GM19397 (cell line): Measurements from ENCODE around the gene KCNN2.

Experiments used
- ATAC-seq: cut with Tn5 transposase; IDR thresholded peaks from one replicate; pipeline ENCODE4 v1.9.1; 2021; ENCODE audit warnings: mild to moderate bottlenecking, moderate library complexity; ENCODE audit not compliant: unreplicated experiment

KCNN2 gene

DNA sequence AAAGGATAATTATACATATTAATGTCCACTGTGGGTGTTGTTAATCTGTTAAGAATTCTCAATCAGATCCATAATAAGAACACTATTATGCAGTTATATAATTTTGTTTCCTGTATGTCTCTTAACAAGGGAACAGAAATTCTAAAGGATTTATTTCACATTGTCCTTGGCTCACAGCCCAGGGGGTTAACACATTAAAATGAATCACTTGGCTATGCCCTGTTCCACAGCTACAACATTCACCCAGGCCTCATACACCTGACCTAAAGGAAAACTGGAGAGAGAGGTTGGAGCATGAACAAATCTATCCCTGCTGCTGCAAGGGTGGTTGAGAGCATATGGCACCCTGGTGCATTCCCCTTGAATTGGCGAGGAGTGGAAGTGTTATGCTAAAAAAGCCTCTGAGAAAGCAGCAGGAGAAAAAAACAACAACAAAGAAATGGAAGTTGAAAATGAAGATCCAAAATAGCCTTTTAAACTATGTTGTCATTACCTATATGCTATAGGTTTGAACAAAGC lies 116.0 kb downstream of the KCNN2 start:
- no peak for ATAC-seq

DNA sequence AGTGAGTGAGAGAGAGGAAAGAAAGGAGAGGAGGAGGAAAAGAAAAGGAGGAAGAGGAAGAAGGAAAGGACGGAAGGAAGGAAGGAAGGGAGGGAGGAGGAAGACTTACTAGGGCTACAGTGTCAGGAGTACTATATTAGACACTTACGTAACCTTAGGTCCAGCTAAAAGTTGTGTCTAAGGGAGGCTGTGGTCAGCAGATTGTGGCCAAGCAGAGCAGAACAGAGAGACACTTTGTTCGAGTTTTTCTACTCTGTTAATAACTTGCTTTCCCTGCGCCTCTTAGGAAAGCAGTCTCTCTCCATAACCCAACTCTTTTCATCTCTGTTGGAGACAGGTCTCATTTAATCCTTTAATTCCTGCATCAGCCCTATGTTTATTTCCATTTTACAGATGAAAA lies 138.9 kb downstream of the KCNN2 start:
- ATAC-seq, result no peak

DNA sequence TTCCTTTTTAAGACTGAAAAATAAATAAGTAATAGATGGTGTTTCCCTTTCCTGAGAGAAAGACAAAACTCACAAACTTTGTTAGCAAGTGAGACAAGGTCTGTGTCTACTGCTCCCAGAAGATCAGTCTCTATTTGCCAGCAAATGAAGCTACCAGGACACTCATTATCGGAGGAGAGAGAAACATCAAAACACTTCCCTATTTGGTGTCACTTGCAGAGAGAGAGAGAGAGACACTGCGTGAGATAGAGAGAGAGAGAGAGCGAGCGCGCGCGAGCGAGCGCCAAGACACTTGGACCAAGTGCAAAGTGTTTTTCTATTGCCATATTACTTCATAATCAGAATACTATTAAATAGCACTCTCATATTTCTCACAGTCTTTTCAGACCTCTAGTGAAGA lies 142.7 kb downstream of the KCNN2 start:
- ATAC-seq, result no peak

DNA sequence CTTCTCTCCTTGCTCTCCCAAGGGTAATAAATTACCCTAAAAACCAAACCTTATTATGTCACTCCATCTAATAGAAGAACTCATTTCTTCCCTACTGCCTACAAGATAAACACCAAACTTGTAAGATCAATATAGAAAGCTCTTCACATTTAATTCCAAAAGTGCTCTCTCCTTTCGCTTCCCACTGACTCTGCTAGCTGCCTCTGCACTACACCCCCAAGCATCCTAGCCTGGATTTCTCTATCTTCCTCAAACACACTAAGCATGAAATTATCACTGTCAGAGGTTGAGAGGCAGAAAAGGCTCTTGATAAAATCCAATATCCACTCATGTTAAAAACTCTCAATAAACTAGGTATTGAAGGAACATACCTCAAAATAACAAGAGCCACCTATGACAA lies 162.4 kb downstream of the KCNN2 start:
- ATAC-seq, result no peak

DNA sequence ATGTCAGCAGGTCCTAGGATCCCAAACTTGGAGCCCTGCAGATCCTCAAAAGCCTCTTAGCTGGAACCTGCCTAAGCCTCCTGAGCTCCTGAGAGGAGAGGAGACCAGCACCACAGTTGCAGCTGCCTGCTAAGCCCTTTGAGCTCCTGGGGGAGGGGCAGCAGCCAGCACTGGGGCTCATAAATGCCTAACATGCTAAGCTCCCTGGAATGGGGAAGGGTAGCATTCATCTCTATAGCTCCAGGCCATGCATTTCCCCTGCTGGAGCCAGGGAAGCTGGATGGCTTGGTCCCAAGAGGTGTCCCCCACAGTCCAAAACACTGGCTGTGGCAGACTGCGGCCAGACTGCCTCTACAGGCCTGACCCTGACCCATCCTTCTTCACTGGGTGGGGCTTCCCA lies 182.7 kb downstream of the KCNN2 start:
- ATAC-seq, result no peak
